GM19238 (cell line): Measurements from ENCODE around the gene ADGB.
"Not testable (repeated sequence)": the region's sequence is repeated elsewhere in the genome, so short reads cannot be mapped to it uniquely, and the experiment has no call there.

Experiments used
- DNase-seq: peaks from one replicate; pipeline ENCODE4 v3.0.0; 2011; ENCODE audit warnings: low spot score; ENCODE audit not compliant: insufficient read length

Gene ADGB

DNA sequence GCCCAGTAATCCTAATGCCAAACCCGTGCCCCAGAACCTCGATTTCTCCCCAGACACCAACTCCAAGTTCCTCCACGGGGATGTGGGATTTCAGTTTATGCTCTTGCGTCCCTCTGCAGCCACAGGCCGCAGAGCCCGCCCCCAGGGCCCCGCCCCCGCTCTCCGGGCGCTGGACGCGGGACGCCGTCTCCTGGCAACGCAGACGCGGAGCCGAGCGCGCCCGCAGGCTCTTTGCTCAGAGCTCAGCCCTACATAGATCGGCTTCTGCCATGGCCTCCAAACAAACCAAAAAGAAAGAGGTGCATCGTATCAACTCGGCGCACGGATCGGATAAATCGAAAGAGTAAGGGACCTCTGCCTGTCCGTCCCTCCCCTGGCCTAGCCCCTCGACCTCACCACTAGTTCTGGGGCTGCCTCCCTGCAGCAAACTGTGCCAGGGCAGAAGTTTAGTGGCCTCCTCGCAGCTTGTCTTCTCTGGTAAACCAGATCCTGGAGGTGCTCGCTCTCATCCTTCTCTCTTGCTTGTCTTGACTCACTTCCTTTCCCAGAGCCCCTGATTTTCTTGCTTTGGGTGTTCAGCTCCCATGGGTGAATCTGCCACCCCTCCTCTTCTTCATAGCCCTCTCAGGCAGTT lies at the start of gene ADGB:
Gene ADGB, plus strand, starts transcription at position 201 of the 634 bp plus-strand sequence. Its CDS starts 69 bp downstream, at position 270.
- DNase-seq: no peak

DNA sequence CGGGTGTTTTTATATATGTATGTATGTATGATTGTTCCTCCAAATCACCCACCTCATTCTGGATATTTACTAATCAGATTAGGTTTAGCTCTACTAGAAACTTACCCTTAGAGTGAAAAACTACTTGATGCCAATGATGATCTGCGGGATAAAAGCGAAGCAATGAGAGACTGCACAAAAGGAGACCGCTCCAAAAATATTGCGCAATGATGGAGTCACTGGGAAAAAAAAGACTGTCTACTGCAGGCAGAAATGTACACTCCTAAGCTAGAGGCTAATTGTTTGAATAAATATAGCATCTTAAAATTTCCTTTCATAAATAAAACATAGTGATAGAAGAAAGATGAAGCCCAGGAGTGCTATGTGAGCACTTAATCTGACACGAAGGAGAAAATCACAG lies 47.9 kb upstream of the ADGB start:
- DNase-seq: no peak

- DNase-seq: no peak
Measured at GRCh38 chr6:146551545-146551944, 47.2 kb upstream of the ADGB start.

GRCh38 chr6:146553377-146554135 lies 45.2 kb upstream of the ADGB start:
- no peak for DNase-seq

DNA sequence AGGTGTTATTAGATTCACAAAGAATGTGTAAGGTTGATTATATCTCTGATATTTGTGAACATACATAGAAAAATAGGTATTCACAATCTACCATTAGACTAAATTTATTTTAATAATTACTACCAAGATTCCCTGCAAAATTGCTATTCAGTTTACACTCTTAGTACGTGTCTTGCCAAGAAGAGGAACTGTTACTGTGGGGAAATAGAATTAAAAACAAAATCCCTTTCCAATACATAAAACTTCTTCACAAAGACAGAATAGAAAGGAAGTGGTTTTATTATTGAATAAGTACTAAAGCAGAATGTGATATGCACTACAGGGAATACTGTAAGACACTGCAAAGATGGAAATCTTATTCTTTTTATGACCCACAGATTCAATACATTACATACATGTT lies 38.2 kb upstream of the ADGB start:
- no peak for DNase-seq

GRCh38 chr6:146566661-146567060 lies 32.1 kb upstream of the ADGB start:
- DNase-seq: not testable (repeated sequence)

- not testable (repeated sequence) for DNase-seq
Measured at GRCh38 chr6:146568619-146569018, 30.2 kb upstream of the ADGB start.

DNA sequence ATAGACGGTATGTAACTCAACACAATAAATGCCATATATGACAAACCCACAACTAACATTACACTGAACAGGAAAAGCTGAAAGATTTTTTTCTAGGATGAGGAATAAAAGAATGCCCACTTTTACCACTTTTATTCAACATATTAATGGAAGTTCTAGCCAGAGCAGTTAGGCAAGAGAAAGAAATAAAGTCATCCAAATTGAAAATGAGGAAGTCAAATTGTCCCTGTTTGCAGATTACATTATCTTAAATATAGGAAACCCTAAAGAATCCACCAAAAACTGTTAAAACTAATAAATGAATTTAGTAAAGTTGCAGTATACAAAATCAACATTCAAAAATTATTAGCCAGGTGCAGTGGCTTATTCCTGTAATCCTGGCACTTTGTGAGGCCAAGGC lies 24.6 kb upstream of the ADGB start:
- no peak for DNase-seq

- no peak for DNase-seq
Measured at GRCh38 chr6:146578054-146578453, 20.7 kb upstream of the ADGB start.

GRCh38 chr6:146581968-146582367 lies 16.8 kb upstream of the ADGB start:
- DNase-seq: no peak

DNA sequence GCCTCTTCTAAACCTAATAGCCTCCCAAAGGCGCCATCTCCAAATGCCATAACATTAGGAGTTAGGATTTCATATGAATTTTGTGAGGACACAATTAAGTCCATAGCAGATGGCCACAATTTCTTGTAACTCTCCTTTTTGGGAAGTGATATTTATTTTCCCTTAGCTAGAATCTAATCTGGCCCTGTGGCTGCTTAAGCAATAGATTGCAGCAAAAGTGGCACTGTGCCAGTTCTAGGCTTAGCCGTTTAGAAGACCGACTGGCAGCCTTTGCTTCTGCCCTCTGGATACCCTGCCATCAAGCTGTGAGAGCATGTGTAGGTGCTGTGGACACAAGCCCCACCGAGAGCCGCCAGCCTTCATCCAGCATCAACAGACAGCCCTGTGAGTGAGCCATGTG lies 15.9 kb upstream of the ADGB start:
- no peak for DNase-seq

DNA sequence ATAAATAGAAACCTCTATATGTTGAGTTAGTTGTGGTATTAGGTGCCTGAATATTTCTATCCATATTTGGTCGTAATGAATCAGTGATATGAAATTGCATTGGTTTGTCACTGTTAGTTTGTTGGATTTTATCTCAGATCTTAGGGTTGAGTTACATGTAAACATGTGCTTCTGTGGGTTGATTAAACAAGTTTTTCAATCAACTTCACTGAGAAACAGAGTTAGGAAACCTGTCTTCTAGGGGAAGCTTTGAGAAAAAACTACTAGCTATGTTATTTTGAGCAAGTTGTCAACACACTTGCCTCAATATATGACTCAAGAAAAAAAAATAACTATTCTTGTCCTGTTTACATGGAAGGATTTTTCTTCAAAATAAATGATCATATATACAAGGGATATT lies 14.8 kb upstream of the ADGB start:
- no peak for DNase-seq

- no peak for DNase-seq
Measured at GRCh38 chr6:146587459-146587858, 11.3 kb upstream of the ADGB start.

DNA sequence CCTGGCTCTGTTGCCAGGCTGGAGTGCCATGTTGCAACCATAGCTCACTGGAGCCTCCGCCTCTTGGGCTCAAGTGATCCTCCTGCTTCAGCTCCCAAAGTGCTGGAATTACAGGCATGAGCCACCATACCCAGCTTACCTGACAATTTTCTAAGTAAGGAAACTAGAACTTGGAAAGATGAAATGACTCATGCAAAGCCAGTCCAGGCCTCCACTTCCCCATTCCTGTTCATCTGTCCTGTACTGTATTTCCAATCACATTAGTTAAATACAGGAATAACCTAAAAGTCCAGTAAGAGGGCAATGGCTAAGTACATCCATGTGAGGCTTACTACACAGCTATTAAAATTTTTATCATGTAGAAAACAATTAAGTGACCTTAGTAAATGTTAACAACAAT lies 8.3 kb upstream of the ADGB start:
- DNase-seq: no peak

GRCh38 chr6:146592451-146592850 lies 6.3 kb upstream of the ADGB start:
- DNase-seq: no peak

- DNase-seq: no peak
Measured at GRCh38 chr6:146593986-146594385, 4.8 kb upstream of the ADGB start.

GRCh38 chr6:146594495-146594894 lies 4.3 kb upstream of the ADGB start:
- no peak for DNase-seq

DNA sequence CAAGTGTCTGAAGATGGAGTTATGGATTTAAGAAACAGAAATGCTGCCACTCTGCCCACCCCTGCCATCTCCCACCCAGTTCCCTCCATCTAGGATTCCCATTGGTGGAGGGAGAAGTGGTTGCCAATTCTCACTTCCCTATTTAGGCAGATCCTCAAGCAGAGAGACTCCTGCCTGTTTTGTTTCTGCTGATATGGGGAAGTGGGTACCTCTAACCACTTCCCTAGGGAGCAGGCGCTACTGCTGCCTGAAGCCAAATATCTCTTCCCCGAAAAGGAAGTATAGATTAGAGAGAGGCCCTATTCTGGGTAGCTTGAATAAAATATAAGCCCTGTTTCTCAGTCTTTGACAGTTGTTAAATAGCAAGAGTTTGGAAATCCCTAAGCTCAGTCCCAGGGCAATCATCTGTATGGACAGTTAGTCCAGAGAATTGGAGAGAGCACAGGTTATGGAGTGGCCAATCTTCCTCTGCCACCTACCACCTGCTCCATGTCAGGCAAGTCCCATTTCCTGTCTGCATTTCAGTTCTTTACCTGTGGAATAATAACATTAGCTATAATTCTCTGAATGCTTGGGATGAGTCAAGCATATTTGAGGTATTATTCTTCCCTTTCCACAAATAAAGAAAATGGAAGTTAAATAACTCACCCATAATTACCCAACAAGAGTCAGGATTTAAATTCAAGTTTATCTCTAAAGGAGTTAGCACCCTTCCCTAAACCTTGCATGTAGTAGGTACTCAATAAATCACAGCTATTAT lies 2.6 kb upstream of the ADGB start:
- no peak for DNase-seq

DNA sequence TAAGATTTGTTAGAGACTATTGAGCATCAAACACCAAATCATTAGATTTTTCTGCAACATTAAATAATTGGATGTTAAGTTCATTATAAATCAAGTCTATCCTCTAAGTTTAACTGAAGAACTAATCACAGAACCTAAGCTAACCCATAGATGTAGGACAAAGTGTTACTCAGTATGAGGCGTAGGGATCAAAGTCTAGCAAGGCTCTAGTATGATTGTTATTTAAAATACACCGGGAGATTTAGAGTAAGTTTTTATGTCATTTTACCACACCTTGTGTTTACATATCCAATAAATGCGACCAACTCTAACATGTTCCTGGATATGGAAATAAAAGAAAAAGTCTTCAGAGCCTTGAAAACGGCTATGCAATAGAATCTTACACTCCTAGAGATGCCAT lies 2.6 kb downstream of the ADGB start:
- DNase-seq: no peak

GRCh38 chr6:146602526-146602925 lies 3.8 kb downstream of the ADGB start:
- no peak for DNase-seq

DNA sequence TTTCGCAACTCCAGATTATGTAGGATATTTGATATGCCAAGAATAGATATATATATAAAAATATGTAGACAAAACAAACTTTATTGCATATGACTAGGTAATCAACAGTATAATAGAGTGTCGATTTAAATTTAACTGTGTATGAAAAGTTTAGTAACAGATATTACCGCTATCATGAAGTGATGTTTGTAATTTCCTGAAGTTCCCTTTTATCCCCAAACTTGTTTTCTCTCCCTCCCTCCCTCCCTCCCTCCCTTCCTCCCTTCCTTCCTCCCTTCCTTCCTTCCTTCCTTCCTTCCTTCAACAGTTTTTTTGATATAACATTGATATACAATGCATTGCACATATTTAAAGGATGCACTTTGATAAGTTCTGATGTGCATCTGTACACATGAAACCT lies 15.2 kb downstream of the ADGB start:
- no peak for DNase-seq

DNA sequence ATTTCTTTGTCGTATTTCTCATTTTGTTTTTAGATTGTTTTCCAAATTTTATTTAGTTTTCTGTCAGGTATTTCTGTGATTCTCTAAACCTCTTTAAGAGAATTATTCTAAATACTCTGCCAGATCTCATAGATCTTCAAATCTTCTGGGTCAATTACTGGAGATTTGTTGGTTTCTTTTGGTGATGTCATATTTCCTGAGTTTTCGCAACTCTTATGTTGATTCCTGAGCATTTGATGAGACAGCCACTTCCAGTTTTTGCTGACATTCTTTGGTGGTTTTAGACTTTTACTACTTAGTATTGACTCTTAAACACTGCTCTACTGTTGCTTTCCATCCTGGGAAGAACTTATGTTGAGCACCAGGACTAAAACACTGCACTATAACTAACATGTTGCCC lies 21.9 kb downstream of the ADGB start:
- DNase-seq: no peak
